ENCODE data around the gene ALG13.

Gene ALG13

DNA sequence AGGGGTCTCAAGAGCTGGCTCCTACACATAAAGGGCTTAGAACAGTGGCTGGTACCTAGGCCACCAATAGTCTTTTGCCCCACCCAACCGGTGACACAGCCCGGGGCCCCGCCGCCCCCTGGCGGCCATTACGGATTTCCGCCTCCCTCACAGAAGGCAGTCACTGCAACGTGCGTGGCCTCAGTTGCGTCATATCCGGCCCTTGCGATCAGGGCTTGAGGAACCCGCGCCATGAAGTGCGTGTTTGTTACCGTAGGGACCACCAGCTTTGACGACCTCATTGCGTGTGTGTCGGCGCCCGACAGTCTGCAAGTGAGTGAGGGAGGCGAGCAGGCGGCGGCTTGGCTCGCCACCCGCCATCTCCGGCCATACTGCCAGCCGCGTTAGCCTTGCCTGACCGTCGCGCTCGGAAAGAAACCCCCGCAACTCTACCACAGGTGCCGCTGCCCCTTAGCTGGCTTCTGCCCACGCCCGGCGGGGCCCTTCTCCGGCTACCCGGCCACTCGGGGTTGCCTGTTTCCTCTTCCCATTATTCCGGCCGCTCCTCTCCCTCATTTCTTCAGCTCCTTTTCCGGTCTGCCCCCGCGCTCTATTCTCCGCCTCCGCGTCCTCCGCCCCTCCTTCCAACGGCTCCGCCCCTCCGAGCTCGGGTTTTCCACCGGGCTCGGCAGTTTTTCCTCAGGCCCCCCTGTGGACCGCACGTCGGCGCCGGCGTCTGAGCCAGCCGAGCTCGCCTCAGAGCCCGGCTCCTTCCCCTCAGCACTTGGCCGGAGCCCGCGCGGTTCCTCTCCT, at the start of gene ALG13 (continued):
- TF ChIP-seq ZNF324 (tag by site-specific recombination; IDR thresholded peaks at IDR 0.05) (peak; percentile 74; the same call in 1 of the 2 replicates), ZNF585B (tag by site-specific recombination; IDR thresholded peaks at IDR 0.05) (no peak), ZFP3 (tag by site-specific recombination; IDR thresholded peaks at IDR 0.05; ENCODE audit: low read depth) (no peak), ZNF654 (tag by site-specific recombination; IDR thresholded peaks at IDR 0.05; ENCODE audit: low read depth) (no peak), ZNF843 (tag by site-specific recombination; IDR thresholded peaks at IDR 0.05) (peak; percentile 61), ZNF366 (tag by site-specific recombination; conservative IDR thresholded peaks at IDR 0.05) (peak; percentile 88), ZNF248 (tag by site-specific recombination; IDR thresholded peaks at IDR 0.05) (no peak), ZFHX2 (tag by site-specific recombination; conservative IDR thresholded peaks at IDR 0.05) (peak; percentile 87), ZNF266 (tag by site-specific recombination; IDR thresholded peaks at IDR 0.05; ENCODE audit: low read depth) (no peak), ZNF658 (tag by site-specific recombination; IDR thresholded peaks at IDR 0.05) (no peak), ZNF37A (tag by site-specific recombination; IDR thresholded peaks at IDR 0.05) (no peak), ZNF311 (tag by site-specific recombination; IDR thresholded peaks at IDR 0.05; ENCODE audit: borderline replicate concordance) (no peak), ZNF341 (tag by site-specific recombination; IDR thresholded peaks at IDR 0.05; ENCODE audit: low read depth) (0 out of 2 replicates have a peak, but pooled peaks have one; percentile 20), ZNF561 (tag by site-specific recombination; IDR thresholded peaks at IDR 0.05; ENCODE audit: borderline replicate concordance) (no peak), GLI2 (tag by site-specific recombination; IDR thresholded peaks at IDR 0.05; ENCODE audit: borderline replicate concordance, low read depth) (no peak), ZNF549 (tag by site-specific recombination; IDR thresholded peaks at IDR 0.05) (no peak), BCL11B (tag by site-specific recombination; IDR thresholded peaks at IDR 0.05; ENCODE audit: low read depth) (no peak), ZNF404 (tag by site-specific recombination; IDR thresholded peaks at IDR 0.05) (no peak), ZNF664 (tag by site-specific recombination; IDR thresholded peaks at IDR 0.05) (no peak), ZNF239 (tag by site-specific recombination; IDR thresholded peaks at IDR 0.05) (no peak), ZBTB8A (tag by site-specific recombination; IDR thresholded peaks at IDR 0.05) (peak; percentile 49), KLF8 (tag by site-specific recombination; IDR thresholded peaks at IDR 0.05) (peak; percentile 59; the same call in 1 of the 2 replicates), SP3 (tag by site-specific recombination; IDR thresholded peaks at IDR 0.05) (peak; percentile 68)
- TF ChIP-seq, protein P1, sequence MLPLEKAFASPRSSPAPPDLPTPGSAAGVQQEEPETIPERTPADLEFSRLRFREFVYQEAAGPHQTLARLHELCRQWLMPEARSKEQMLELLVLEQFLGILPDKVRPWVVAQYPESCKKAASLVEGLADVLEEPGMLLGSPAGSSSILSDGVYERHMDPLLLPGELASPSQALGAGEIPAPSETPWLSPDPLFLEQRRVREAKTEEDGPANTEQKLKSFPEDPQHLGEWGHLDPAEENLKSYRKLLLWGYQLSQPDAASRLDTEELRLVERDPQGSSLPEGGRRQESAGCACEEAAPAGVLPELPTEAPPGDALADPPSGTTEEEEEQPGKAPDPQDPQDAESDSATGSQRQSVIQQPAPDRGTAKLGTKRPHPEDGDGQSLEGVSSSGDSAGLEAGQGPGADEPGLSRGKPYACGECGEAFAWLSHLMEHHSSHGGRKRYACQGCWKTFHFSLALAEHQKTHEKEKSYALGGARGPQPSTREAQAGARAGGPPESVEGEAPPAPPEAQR (tag by site-specific recombination; IDR thresholded peaks at IDR 0.05) = 0 out of 2 replicates have a peak, but pooled peaks have one; percentile 42
- TF ChIP-seq, protein P2, sequence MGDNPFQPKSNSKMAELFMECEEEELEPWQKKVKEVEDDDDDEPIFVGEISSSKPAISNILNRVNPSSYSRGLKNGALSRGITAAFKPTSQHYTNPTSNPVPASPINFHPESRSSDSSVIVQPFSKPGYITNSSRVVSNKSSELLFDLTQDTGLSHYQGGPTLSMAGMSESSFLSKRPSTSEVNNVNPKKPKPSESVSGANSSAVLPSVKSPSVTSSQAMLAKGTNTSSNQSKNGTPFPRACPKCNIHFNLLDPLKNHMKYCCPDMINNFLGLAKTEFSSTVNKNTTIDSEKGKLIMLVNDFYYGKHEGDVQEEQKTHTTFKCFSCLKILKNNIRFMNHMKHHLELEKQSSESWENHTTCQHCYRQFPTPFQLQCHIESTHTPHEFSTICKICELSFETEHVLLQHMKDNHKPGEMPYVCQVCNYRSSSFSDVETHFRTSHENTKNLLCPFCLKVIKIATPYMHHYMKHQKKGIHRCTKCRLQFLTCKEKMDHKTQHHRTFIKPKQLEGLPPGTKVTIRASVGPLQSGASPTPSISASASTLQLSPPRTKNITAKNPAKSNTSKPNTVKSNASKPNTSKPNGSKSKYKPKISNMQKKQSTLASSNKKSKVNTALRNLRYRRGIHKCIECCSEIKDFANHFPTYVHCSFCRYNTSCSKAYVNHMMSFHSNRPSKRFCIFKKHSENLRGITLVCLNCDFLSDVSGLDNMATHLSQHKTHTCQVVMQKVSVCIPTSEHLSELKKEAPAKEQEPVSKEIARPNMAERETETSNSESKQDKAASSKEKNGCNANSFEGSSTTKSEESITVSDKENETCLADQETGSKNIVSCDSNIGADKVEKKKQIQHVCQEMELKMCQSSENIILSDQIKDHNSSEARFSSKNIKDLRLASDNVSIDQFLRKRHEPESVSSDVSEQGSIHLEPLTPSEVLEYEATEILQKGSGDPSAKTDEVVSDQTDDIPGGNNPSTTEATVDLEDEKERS (tag by site-specific recombination; IDR thresholded peaks at IDR 0.05) = 0 out of 2 replicates have a peak, but pooled peaks have one; percentile 24
- TF ChIP-seq, protein P3, sequence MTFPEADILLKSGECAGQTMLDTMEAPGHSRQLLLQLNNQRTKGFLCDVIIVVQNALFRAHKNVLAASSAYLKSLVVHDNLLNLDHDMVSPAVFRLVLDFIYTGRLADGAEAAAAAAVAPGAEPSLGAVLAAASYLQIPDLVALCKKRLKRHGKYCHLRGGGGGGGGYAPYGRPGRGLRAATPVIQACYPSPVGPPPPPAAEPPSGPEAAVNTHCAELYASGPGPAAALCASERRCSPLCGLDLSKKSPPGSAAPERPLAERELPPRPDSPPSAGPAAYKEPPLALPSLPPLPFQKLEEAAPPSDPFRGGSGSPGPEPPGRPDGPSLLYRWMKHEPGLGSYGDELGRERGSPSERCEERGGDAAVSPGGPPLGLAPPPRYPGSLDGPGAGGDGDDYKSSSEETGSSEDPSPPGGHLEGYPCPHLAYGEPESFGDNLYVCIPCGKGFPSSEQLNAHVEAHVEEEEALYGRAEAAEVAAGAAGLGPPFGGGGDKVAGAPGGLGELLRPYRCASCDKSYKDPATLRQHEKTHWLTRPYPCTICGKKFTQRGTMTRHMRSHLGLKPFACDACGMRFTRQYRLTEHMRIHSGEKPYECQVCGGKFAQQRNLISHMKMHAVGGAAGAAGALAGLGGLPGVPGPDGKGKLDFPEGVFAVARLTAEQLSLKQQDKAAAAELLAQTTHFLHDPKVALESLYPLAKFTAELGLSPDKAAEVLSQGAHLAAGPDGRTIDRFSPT (tag by site-specific recombination; IDR thresholded peaks at IDR 0.05) = peak; percentile 82; the same call in 1 of the 2 replicates
- TF ChIP-seq, protein P4, sequence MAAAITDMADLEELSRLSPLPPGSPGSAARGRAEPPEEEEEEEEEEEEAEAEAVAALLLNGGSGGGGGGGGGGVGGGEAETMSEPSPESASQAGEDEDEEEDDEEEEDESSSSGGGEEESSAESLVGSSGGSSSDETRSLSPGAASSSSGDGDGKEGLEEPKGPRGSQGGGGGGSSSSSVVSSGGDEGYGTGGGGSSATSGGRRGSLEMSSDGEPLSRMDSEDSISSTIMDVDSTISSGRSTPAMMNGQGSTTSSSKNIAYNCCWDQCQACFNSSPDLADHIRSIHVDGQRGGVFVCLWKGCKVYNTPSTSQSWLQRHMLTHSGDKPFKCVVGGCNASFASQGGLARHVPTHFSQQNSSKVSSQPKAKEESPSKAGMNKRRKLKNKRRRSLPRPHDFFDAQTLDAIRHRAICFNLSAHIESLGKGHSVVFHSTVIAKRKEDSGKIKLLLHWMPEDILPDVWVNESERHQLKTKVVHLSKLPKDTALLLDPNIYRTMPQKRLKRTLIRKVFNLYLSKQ (tag by site-specific recombination; IDR thresholded peaks at IDR 0.05; ENCODE audit: borderline replicate concordance) = no peak
- TF ChIP-seq, protein P5, sequence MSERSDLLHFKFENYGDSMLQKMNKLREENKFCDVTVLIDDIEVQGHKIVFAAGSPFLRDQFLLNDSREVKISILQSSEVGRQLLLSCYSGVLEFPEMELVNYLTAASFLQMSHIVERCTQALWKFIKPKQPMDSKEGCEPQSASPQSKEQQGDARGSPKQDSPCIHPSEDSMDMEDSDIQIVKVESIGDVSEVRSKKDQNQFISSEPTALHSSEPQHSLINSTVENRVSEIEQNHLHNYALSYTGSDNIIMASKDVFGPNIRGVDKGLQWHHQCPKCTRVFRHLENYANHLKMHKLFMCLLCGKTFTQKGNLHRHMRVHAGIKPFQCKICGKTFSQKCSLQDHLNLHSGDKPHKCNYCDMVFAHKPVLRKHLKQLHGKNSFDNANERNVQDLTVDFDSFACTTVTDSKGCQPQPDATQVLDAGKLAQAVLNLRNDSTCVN (tag by site-specific recombination; optimal IDR thresholded peaks at IDR 0.05) = peak; percentile 59
- TF ChIP-seq, protein P6, sequence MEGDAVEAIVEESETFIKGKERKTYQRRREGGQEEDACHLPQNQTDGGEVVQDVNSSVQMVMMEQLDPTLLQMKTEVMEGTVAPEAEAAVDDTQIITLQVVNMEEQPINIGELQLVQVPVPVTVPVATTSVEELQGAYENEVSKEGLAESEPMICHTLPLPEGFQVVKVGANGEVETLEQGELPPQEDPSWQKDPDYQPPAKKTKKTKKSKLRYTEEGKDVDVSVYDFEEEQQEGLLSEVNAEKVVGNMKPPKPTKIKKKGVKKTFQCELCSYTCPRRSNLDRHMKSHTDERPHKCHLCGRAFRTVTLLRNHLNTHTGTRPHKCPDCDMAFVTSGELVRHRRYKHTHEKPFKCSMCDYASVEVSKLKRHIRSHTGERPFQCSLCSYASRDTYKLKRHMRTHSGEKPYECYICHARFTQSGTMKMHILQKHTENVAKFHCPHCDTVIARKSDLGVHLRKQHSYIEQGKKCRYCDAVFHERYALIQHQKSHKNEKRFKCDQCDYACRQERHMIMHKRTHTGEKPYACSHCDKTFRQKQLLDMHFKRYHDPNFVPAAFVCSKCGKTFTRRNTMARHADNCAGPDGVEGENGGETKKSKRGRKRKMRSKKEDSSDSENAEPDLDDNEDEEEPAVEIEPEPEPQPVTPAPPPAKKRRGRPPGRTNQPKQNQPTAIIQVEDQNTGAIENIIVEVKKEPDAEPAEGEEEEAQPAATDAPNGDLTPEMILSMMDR (tag by site-specific recombination; IDR thresholded peaks at IDR 0.05) = peak; percentile 77

Measured in HEK293 (cell line).